ENCODE results near the gene ASPG.

DNA sequence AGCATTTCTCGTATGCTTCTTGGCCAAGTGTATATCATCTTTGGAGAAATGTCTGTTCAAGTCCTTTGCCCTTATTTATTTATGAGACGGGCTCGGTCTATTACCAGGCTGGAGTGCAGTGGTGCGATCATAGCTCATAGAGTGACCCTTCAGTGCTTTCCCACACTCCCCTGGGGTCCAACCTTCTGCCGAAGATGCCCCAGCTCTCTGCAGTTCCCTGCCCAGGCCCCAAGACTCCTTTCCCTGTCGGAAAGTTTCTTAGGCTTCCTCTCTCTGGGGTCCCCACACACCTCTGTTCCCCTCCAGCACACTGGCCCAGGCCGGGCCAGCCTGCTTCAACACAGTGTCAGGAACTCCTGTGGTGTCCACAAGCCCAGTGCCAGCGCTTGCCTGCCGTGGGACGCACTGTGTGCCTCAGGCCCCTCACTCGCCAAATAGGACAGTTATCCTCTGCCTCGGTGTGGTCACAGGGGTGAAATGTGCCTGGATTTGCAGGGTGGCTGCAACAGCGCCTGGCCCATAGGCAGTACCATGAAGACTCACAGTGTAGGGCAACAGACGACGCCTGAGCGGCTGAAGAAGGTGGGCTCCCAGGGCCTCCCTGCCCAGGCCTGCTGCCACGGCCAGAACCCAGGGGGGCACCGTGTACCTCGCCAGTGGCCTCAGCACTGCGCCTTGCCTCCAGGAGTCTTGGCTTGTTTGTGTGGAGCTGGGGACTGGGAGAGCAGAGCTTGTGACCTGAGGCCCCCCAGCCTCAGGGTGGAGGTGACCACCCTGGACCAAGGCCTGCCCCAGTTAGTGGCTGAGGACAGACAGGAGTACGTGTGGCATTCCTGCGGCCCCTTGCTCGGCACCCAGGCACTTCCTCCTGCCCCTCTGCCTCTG is 4.9 kb upstream of the ASPG start:
- TF ChIP-seq, protein P1, sequence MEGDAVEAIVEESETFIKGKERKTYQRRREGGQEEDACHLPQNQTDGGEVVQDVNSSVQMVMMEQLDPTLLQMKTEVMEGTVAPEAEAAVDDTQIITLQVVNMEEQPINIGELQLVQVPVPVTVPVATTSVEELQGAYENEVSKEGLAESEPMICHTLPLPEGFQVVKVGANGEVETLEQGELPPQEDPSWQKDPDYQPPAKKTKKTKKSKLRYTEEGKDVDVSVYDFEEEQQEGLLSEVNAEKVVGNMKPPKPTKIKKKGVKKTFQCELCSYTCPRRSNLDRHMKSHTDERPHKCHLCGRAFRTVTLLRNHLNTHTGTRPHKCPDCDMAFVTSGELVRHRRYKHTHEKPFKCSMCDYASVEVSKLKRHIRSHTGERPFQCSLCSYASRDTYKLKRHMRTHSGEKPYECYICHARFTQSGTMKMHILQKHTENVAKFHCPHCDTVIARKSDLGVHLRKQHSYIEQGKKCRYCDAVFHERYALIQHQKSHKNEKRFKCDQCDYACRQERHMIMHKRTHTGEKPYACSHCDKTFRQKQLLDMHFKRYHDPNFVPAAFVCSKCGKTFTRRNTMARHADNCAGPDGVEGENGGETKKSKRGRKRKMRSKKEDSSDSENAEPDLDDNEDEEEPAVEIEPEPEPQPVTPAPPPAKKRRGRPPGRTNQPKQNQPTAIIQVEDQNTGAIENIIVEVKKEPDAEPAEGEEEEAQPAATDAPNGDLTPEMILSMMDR (tag by site-specific recombination; IDR thresholded peaks at IDR 0.05), result no peak
- no peak for TF ChIP-seq YY1 (tag by site-specific recombination; IDR thresholded peaks at IDR 0.05)

All from HEK293 (cell line).